OCI-M2 (cell line): ENCODE data around the gene CACNA1C.

ENCODE experiments used
- DNase-seq: peaks from one replicate; lab custom pipeline; 2025; ENCODE audit not compliant: unreplicated experiment; lab: John Stamatoyannopoulos, UW

CACNA1C gene

DNA sequence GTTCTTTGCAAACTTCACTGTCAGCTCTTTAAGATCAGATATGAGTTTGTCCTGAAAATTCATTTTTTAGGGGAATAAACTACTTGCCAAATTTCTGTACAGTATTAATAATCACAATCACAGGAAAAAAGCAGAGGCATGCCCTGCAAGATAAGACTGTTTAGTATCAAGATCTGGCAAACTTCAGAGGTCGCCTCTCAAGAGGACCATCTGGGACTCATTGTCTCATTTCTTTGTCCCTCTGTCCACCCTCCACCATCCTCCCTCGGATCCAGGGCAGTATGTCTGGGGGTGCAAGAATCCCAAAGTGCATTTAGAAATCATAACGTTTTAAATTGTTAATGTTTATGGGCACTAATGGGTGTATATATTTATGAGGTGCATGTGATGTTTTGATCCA is 509.6 kb downstream of the CACNA1C start:
- no peak for DNase-seq

DNA sequence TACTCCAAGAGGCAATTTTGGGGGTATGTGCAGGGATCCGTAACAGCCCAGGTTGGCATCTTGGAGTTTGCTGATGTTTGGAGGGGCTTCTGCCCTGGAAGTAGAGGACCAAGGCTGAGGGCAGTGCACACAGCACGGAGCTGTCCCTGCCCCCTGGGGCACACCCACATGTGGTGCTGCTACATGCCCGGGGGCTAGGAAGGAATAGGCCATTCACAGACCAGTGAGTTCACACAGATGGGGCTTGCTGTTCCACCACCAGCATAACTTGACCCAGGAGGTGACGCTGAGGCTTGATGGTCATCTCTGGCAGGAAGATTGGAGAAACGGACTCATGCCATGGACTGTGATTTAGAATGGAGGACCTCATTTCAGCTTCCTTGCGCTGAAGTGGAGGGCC is 510.9 kb downstream of the CACNA1C start:
- no peak for DNase-seq

DNA sequence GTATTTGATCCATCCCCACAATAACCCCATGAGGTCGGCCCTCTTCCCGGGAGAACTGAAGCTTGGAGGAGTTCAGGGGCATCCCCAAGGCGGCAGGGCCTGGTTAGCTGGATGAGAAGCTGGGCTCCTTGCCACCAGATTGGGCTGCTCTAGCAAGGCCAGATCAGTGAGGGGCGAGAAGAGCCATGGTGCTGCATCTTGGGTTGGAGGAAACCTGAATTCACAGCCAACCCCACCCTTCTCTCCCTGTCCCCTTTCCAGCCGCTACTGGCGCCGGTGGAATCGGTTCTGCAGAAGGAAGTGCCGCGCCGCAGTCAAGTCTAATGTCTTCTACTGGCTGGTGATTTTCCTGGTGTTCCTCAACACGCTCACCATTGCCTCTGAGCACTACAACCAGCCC is 513.4 kb downstream of the CACNA1C start:
- DNase-seq, result no peak

DNA sequence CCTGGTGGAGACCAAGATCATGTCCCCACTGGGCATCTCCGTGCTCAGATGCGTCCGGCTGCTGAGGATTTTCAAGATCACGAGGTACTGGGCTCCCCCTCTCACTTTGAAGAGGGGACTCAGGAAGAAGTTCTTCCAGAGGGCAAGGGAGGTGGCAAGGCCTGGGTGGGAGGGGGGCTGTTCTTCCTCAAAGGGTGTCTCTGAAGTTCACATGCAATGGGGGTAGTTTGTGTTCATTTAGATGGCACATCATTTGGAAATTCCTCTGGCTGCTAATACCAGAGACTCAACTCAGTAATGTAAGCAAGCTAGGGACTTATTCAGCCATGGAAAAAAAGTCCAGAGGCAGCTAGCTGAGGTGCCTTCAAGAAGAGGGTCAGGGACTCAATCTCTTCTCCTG is 514.9 kb downstream of the CACNA1C start:
- no peak for DNase-seq

DNA sequence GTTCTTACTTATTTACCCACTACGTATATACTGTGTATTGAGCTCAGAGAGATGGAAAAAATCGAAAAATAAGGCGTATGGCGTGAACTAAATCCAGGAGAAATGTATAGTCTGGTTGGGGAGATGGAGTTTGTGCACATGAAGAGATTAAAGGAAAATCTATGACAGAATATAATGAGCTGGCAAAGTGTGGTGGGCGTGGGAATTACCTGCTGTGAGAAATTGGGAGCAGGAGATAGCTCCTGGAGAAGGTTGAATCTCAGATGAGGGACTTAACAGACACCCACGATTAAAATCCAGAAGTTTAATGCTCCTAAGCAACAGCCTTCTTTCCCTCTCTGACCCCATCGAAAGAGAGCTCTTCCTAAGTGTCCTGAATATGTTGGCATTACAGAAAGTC is 517.8 kb downstream of the CACNA1C start:
- DNase-seq, result no peak

DNA sequence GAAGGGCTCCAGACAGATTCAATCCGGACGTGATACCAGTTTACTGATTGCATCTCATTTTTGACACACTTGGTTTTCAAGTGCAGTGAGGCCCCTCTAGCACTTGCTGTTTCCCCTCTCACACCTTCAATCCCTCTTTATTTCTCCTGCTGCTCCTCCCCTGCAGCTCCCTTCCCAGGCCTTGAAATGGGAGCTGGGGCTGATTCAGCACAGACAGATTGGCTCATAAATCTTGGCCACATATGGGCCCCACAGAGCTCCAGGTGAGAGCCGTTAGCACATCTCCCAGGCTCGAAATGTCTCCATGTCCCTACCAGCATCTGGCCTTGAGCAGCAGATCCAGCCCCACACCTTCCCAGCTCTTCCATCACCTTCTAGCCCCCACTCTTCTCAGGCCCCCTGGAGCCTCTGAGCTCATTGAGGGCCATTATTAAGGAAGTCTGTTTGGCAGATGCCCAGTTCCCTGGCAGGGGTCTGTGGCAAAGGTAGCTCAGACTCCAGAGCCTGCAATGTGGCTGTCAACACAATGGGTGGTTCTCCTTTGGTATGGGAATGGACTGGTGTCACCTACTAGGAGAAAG is 521.7 kb downstream of the CACNA1C start:
- no peak for DNase-seq

DNA sequence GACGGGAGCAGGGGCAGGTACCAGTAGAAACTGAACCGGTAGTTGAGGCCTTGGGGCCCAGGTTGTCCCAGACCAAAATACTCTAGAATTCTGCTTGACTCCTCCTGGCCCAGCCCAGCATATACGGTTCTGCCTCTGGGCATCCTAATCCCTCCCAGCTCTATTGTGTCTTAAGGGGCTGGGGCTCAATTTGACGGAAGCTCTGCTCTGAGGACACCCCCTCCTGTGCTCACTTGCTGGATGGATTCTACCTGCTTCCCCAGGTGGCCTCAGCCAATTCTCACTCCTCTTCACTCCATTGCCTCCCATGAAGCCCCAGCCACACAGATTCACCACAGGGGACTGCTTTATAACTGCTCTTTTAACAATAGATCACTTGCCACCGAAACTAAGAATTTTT is 522.5 kb downstream of the CACNA1C start:
- no peak for DNase-seq

DNA sequence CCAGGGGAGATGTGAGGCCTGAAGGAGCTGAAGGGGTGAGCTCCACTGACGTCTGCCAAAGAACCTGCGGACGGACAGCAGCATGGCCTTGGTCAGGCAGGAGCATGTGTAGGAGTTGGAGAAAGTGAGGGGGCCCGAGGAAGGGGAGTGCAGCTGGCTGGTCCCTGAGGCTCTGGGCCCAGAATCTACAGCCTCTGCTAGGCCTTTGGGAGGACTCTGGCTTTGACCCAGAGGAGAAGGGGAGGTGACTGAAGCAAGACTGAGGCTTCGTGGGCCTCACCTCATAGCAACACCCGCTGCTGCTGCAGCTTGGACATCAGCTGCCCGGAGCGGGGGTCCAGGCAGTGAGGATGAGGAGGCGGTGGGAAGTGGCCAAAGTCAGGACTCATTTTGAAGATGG is 525.4 kb downstream of the CACNA1C start:
- DNase-seq, result no peak

DNA sequence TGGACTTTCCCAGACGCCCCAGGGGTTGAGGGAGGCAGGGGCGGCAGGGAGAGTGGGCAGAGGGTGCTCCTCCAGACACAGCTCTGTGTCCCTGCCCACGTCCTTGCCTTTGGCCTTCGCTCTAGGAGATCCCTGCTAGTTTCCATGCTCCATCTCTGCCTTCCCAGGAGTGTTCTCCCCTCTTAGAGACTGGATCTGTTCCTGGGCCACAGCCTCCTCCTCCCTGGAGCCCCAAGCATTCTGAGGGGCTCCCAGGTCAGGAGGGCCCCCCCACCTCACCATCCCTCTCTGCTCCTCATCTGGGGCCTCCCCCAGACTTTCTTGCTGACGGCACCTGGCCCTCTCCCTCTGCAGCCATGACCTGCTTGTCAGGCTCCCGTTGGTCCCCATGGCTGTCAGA is 526.0 kb downstream of the CACNA1C start:
- DNase-seq, result no peak

DNA sequence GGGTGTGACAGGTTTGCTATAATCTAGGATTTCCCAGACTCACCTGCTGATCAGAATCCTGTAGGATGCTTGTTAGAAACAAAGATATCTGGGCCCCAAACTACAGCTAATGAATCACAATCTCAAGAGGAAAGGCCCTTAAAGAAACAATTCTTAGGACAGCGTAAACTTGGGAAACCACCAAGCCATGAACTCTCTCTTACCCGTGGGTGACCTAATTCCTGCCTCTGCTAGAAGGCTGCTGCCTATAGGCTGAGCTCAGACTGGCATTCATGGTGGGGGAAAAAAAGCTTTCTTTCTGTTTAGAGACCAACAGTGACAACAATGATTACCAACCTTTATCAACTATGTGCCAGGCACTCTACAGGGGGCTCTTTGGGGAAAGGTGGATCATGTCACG is 528.0 kb downstream of the CACNA1C start:
- no peak for DNase-seq

DNA sequence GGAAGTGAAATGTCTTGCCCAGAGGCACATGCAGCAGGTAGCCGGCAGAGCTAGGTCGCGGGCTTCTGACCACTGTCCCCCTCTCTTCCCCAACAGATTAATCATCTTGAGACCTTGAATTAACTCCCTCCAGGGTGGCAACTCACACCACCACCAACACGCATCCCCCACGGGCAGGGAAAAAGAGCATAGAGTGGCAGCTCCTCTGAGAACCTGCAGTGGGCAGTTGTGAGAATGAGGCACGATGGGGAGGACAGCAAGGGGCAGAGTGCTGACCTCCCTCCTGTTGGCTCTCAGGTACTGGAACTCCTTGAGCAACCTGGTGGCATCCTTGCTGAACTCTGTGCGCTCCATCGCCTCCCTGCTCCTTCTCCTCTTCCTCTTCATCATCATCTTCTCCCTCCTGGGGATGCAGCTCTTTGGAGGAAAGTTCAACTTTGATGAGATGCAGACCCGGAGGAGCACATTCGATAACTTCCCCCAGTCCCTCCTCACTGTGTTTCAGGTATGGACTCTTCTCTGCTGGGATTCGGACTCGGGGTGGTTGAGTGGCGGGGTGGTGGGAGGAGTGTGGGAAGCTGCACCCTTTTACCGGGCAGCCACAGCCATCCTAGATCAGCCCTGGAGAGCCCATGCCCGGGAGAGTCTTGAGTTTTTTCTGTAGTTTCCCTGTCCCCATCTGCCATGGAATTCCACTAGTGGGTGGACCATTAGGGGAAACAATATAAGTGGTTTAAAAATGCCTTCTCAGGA is 528.7 kb downstream of the CACNA1C start:
- DNase-seq, result no peak

DNA sequence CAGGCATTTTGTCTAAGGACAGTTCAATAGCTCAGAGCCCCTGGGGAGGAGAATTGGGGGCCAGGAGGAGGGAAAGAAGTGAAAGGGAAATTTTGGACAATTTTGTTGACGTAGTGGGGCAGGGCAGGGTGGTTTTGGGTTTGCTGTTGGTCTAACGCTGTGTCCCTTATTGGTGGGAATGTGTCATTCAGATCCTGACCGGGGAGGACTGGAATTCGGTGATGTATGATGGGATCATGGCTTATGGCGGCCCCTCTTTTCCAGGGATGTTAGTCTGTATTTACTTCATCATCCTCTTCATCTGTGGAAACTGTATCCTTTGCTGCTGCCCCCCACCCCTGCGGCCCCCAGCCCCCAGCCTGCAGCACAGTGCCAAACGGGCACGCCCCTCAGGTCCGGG is 529.8 kb downstream of the CACNA1C start:
- no peak for DNase-seq

DNA sequence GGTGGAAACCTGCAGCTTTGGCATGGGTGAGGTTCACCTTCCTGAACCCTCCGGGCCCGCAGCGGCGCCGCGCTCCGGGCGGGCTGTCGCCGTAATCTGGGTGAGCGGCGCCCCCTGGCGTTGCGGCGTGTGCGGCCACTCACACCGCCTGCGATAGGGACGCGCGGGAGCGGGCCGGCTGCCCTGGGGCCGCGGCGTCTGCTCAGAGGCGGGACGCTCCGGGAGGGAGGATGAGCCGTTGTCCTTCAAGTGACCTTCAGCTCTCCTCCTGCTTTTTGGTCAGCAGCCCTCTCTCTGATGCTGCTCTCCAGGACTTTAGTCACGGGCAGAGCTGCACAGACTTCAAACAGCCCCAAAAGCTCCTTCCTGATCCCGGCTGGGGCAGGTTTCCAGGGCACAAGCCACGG is 530.3 kb downstream of the CACNA1C start:
- DNase-seq, result no peak

DNA sequence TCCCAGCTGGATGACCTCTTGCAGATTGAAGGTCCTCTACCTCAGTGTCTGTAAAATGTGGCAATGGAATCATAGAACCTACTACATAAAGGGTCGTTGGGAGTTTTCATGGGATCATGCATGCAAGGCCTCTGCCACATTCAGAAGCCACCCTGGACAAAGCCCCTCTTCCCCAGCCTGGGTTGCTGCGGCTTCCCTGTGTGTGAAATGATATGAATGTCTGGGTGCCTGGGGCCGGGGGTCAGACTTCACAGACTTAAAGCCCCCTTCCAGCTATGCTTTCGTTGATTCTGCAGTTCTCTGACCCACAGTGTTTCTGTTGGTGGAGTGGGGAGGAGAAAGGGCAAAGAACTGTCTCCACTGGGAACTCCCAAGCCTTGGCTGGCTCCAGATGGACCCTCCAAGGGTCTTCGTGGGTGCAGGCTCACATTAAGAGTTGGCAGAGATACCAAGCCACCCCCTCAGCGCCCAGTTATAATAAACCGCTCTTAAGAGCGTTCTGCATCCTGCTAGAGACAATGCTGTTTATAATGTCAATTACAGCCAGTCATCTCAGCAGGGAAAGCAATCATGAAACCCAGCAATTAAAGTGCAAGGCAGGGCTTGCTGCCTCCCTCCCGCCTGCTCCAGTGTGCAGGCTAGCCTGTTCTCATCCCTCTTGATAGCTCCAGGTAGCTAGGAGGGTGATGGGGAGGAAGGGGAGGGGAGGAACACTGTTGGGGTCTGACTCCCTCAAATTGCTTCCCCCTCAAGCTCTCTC is 531.0 kb downstream of the CACNA1C start:
- DNase-seq, result no peak

DNA sequence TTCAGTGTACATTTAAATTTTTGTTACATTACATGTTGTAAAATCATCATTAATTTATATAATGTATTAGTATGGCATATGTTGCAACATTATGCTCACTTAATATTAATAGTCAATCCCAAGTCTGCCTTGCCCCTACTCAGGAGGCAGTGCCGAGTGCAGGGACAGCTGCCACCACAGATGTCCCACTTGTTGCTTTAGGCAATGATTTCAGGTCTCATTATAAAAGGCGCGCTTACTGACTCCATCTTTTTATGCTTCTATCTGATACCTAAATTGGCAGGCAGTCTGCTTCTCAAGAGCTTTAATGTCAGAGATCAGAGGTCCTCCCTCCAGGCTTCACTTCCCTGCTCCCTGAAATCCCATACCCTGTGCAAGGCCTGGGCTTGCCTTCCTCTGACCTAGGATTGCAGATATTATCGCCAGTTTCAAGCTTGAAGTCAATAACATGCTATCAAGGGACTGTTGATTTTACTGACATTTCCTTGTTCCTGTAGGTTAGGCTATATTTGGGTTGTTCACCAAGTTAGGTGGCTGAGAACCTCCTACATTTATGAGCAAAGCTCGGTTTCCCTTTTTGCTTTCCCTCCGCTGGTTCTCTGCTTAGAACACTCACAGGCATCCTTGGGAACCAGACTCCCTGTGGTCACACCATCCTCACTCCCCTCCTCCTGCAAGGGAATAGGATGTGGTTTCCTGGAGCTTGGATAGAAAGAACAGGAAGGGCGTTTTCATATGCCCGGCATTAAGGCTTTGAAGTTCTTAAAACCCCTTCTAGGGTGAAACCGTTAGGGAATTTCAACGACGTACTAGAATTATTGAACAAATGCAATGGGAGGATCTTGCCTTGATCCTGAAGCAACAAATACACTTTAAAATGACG is 533.6 kb downstream of the CACNA1C start:
- no peak for DNase-seq

DNA sequence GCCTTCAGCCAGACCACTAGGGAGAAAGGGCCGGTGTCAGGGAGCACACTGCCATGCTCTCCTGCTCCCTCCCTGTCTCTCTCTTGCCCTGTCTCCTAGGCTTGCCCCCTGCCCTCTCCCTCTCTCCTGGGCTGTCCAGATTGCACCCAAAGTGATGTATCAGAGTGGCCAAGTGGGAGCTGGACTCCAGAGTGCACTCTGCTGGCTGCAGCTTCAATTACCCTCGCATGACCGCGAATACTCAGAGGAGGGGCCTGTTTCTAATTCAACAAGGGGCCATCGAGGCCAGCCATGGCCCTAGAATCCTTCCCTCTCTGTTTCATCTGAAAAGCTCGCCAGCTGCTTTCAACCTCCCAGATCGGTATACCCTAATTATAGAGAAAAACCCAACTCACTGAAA is 535.6 kb downstream of the CACNA1C start:
- no peak for DNase-seq

DNA sequence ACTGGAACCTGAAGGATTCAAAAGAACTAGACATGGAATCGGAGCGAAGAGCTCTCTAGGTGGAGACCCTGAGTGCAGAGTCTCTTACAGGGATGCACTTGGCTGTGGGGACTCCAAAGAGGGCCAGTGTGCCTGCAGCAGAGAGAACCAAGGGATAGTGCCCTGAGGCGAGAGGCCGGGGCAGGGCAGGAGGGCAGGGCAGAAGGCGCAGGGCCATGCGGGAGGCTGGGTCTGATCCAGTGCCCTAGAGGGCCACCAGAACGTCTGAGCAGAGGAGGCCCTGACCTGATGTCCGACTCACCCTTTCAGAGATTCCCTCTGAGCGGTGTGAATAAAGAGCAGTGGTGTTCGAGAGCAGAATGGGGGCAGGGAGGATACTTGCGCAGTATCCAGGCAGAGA is 536.6 kb downstream of the CACNA1C start:
- DNase-seq, result no peak

DNA sequence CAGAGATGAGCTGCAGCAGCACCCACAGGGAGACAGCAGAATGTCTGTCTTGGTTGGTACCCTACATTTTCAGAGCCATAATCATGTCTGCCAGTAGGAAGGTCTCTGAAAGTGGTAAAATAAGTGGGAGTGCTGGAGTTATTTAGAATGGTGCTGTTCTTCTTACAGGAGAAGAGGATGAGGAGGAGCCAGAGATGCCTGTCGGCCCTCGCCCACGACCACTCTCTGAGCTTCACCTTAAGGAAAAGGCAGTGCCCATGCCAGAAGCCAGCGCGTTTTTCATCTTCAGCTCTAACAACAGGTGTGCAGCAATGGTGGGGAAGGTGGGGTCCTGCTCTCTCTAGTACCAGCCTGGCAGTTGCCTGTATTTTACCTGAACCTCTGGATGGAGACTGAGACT is 540.3 kb downstream of the CACNA1C start:
- DNase-seq, result no peak

DNA sequence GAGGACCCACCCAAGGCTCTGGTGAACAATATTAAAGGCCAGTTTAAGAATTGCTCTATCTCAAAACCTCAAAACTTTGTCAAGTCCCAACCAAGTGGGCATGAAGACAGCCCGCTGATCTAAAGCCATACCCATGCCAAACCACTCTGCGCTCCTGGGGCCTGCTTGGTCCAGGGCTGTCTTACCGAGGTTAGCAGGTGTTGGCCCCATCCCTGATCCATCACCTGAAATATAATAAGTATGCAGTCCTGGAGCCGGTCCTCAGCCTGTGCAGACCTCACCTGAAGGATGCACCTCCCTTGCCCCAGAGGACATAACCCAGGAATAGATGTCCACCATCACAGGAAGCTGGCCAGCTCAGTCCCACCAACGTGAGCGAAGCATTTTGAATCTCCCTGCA is 543.7 kb downstream of the CACNA1C start:
- DNase-seq, result no peak

DNA sequence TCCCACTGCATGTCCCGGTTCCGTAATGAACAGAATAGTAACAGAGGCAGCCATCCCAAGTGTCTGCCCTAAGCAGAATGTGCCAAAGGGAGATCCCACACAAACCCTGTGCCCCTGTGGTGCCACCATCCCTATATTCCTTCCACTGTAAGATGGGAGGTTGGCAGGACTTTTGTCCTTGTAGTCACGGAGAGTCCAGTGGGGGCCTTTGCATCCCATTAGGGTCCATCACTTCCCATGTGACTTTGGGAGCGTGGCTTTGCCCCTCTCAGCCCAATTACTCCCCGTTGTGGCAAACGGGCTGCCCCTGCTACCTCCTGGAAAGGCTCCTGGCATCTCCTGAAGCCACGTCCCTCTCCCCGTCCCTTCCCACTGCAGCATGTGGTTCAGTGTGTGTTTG is 552.5 kb downstream of the CACNA1C start:
- DNase-seq, result no peak

DNA sequence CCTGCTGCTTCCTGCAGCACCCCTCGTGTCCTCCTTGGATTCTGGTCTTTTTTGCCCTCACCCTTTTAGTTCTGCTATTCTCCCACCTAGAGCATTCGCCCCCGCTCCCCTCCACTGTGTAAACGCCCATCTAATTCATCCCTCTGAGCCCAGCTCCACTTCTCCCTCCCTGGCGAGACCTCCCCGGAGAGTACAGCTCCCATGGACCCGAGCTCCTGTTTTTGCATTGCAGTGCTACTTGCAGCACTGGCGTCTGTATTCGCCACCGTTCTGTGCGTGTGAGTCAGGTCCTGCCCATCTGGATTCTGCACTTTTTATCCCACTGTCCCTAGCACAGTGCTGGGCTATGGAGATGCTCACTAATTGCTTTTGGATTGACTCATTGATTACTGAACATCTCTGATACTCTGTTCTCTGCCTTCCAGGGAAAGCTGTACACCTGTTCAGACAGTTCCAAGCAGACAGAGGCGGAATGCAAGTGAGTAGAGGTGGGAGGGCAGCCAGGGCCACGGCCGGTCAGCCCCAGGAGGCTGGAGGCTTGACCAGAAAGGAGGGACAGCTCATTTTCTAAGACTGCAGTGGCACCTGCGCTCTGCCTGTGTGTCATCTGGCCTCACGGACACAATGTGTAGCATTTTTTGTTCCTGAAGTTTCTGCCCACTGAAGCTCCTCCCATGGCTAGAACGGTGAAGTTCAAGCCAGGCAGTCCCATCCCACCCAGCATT is 553.6 kb downstream of the CACNA1C start:
- no peak for DNase-seq
